MCF 10A (cell line): ENCODE measurements around the gene ANXA9. TPM values are rescaled to one million over a fixed set of nuclear protein-coding genes. Genes with fewer than 3 reads are reported as not detected.

Source experiments
- BruUV-seq: library from RNA; stranded (reverse); fragments of 400-500 nt; replicated peaks from 2 replicates; lab custom pipeline; 2021; lab: Mats Ljungman, UMichigan
- CTCF ChIA-PET: fragments of 300-600 bp; sonication (Branson Sonifier 250); formaldehyde crosslinking; extraction: SDS; loops from one replicate; lab custom pipeline; 2021; ENCODE audit warnings: antibody characterized with exemption, inconsistent platforms; lab: Yijun Ruan, JAX
- POLR2A ChIA-PET: fragments of 300-600, 350-650 bp; sonication (Branson Sonifier 250); formaldehyde crosslinking; extraction: SDS; loops from one replicate; lab custom pipeline; 2020; ENCODE audit warnings: antibody characterized with exemption, inconsistent platforms; lab: Yijun Ruan, JAX
- DNase-seq: peaks from one replicate; pipeline ENCODE4 v3.0.0-alpha.2; 2018; ENCODE audit not compliant: unreplicated experiment
- H3K27ac Mint-ChIP-seq: one replicate; pipeline ENCODE4 v1.8.0; 2022; ENCODE audit warnings: mild to moderate bottlenecking, low read depth, mixed read lengths; ENCODE audit not compliant: unreplicated experiment
- H3K27me3 Mint-ChIP-seq: one replicate; pipeline ENCODE4 v1.8.0; 2022; ENCODE audit warnings: mixed read lengths; ENCODE audit not compliant: insufficient read depth, unreplicated experiment
- H3K36me3 Mint-ChIP-seq: one replicate; pipeline ENCODE4 v1.8.0; 2022; ENCODE audit warnings: mild to moderate bottlenecking, moderate library complexity, mixed read lengths; ENCODE audit not compliant: insufficient read depth, unreplicated experiment
- H3K4me1 Mint-ChIP-seq: one replicate; pipeline ENCODE4 v1.8.0; 2022; ENCODE audit warnings: mixed read lengths; ENCODE audit not compliant: insufficient read depth, unreplicated experiment
- H3K4me3 Mint-ChIP-seq: one replicate; pipeline ENCODE4 v1.8.0; 2022; ENCODE audit warnings: mild to moderate bottlenecking, moderate library complexity, mixed read lengths; ENCODE audit not compliant: unreplicated experiment
- H3K9me3 Mint-ChIP-seq: one replicate; pipeline ENCODE4 v1.8.0; 2022; ENCODE audit warnings: mixed read lengths; ENCODE audit not compliant: unreplicated experiment
- CTCF ChIP-seq: fragments of 200-600 bp; IDR thresholded peaks from one replicate; pipeline ENCODE4 v1.8.0; 2022; ENCODE audit warnings: antibody characterized with exemption, mild to moderate bottlenecking; ENCODE audit not compliant: unreplicated experiment
- intact Hi-C: fragments of 100-400 bp; cut with micrococcal nuclease; formaldehyde crosslinking; loops from 2 replicates; pipeline ENCODE4 v1.14.1; 2022
- total RNA-seq: library from RNA; stranded (reverse); gene quantifications from 2 replicates; pipeline ENCODE4 v1.2.3, GENCODE V29; 2022

Gene ANXA9
- total RNA-seq, 1 experiment from 2014 or later: 0.37 TPM

- H3K9me3 Mint-ChIP-seq: no peaks in the 10 kb centered on the region
- no peaks in the 10 kb centered on the region for H3K4me1 Mint-ChIP-seq
- H3K4me3 Mint-ChIP-seq: no peak overlapping the region
- H3K27ac Mint-ChIP-seq: no peak overlapping the region
- H3K36me3 Mint-ChIP-seq: peaks cover 75% of the 10 kb centered on the region
- TF ChIP-seq CTCF: peak; percentile 83
- ChIA-PET CTCF (interaction anchor here (0.6 to 3.6 kb wide), 32 partner anchors 10 to 601 kb away, joined by 3 to 29 read pairs (median 5); partner anchors contain the start of genes BNIPL, CDC42SE1, MINDY1 and MLLT11), POLR2A (interaction anchor here (1.0 to 1.9 kb wide), 4 partner anchors 10 to 35 kb away, joined by 4 to 6 read pairs (median 5); partner anchors contain the start of genes CDC42SE1, MINDY1 and MLLT11)
- intact Hi-C loops: loop anchor here (1.0 to 2.0 kb wide), 3 partner anchors 35 to 132 kb away; partner anchors contain the start of genes CDC42SE1, GABPB2 and TNFAIP8L2
- no peaks in the 10 kb centered on the region for H3K27me3 Mint-ChIP-seq
- peak; percentile 75 for DNase-seq
- BruUV-seq: no TSS peak
Observed at GRCh38 chr1:151024540-151025146, 42.6 kb downstream of the ANXA9 start.

DNA sequence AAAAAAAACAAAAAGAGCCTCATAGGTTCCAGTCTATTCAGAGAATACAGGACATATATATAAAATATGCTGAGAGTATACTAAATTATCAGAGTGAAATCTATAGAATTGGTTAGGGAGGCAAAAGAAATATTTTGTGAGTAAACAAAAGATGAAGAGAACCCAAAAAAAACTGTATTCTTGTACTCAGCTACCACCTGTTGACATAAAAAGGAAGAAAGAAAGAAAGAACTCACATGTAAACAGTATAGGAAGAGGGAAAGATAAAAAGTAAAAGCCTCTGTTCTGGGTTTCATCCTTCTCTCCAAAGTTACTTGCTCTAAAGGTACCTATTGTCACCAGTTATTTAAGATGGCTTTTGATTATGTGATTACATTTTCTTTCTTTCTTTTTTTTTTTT lies 44.4 kb downstream of the ANXA9 start:
- no peak for DNase-seq
- intact Hi-C loops: no loop called here
- no peaks in the 10 kb centered on the region for H3K4me1 Mint-ChIP-seq
- no peaks in the 10 kb centered on the region for H3K27me3 Mint-ChIP-seq
- no peak overlapping the region for H3K27ac Mint-ChIP-seq
- no peak for TF ChIP-seq CTCF
- BruUV-seq: no TSS peak
- no peaks in the 10 kb centered on the region for H3K9me3 Mint-ChIP-seq
- peaks cover 84% of the 10 kb centered on the region for H3K36me3 Mint-ChIP-seq
- CTCF ChIA-PET: interaction anchor here (0.6 to 3.6 kb wide), 9 partner anchors 12 to 102 kb away, joined by 3 to 29 read pairs (median 5); partner anchors contain the start of genes BNIPL, C1orf56 and CDC42SE1
- POLR2A ChIA-PET: interaction anchor here (1.1 to 1.2 kb wide), 2 partner anchors 33 to 36 kb away, joined by 3 to 4 read pairs; partner anchors contain the start of gene CDC42SE1
- no peak overlapping the region for H3K4me3 Mint-ChIP-seq

GRCh38 chr1:151032164-151032563 lies 50.1 kb downstream of the ANXA9 start:
- Mint-ChIP-seq H3K4me3 (no peak overlapping the region), H3K9me3 (no peaks in the 10 kb centered on the region), H3K4me1 (peaks cover 5% of the 10 kb centered on the region), H3K36me3 (peaks cover 64% of the 10 kb centered on the region), H3K27me3 (no peaks in the 10 kb centered on the region), H3K27ac (no peak overlapping the region)
- TF ChIP-seq CTCF: no peak
- ChIA-PET CTCF (interaction anchor here (0.5 to 1.5 kb wide), 7 partner anchors 11 to 552 kb away, joined by 3 to 7 read pairs (median 4); no protein-coding TSS in a partner anchor), POLR2A (interaction anchor here (0.6 to 1.4 kb wide), 2 partner anchors 16 to 21 kb away, joined by 6 to 8 read pairs; partner anchors contain the start of gene C1orf56)
- DNase-seq: no peak
- BruUV-seq: no TSS peak
- intact Hi-C loops: no loop called here

DNA sequence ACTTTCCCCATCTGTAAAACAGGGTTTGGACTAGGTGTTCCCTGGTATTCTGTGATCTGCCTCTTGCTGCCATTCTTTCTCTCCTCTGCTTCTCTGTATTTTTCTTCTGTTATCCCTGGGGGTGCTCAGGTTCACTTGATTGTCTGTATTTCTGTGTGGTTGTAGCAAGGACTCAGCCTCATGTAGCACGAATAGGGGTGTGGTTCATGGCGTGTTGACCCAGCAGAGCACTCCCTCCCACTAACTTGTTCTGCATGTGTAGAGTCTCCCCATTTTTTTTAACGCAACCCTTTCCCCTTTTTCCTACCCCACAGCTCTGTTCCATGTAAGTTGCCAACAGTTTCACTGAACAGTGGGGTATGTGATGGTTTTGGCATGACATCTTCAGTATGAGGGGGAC lies 53.1 kb downstream of the ANXA9 start:
- CTCF ChIA-PET: interaction anchor here (0.5 to 0.8 kb wide), 4 partner anchors 10 to 856 kb away, joined by 3 to 4 read pairs (median 3); no protein-coding TSS in a partner anchor

More for the DNA sequence above, 53.1 kb downstream of the ANXA9 start:
- peaks cover 5% of the 10 kb centered on the region for H3K4me1 Mint-ChIP-seq
- no peak for DNase-seq
- intact Hi-C loops: no loop called here
- no peak for TF ChIP-seq CTCF
- H3K27ac Mint-ChIP-seq: no peak overlapping the region
- H3K27me3 Mint-ChIP-seq: no peaks in the 10 kb centered on the region
- H3K4me3 Mint-ChIP-seq: no peak overlapping the region
- BruUV-seq: no TSS peak
- H3K36me3 Mint-ChIP-seq: peaks cover 42% of the 10 kb centered on the region
- H3K9me3 Mint-ChIP-seq: no peaks in the 10 kb centered on the region
- POLR2A ChIA-PET: interaction anchor here (1.2 to 3.4 kb wide), 3 partner anchors 10 to 13 kb away, joined by 4 to 15 read pairs (median 4); partner anchors contain the start of gene C1orf56
